Measurements from ENCODE around the gene CHCHD6. TPM values are rescaled to one million over a fixed set of nuclear protein-coding genes. Genes with fewer than 3 reads are reported as not detected.

The CHCHD6 gene
- total RNA-seq, 1 experiment from 2014 or later, result 36.3 TPM

DNA sequence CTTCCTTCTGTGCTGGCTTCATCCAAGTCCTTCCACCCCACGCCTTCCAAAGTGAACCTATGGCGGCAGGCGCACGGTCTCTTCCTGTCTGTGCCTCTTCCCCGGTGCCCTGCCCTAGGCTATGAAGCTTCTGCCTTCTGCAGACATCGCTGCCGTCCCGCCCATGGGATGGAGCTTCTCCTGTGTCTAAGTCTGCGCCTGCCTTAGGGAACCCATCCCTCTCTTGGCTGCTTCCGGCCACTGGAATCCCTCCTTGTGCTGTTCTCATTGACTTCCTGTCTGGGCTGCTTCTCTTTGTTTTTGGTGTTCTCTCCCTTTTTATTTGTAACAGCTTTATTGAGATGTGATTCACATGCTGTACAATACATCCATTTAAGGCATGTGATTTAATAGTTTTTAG is 17.2 kb downstream of the CHCHD6 start:
- Histone ChIP-seq H3K27ac (ENCODE audit: low read depth, low read length) (no peak overlapping the region), H3K9me3 (ENCODE audit: control insufficient read depth in 1 of 2, insufficient read depth in 1 of 2, low read depth in 1 of 2, low read length in 2 of 2) (0 out of 4 replicates have a peak, but pooled peaks cover 0 to 6% of the 10 kb centered on the region in 2 experiments), H3K4me1 (ENCODE audit: control insufficient read depth in 1 of 2, insufficient read depth in 2 of 2, low read length in 2 of 2) (no peaks in the 10 kb centered on the region), H4K20me1 (ENCODE audit: insufficient read depth) (no peaks in the 10 kb centered on the region), H3K4me3 (replicated peaks in 1 of 2; ENCODE audit: low read depth in 1 of 2, low read length in 2 of 2) (no peak overlapping the region), H2AFZ (ENCODE audit: low read depth, low read length, poor library complexity, severe bottlenecking) (no peak overlapping the region), H3K4me2 (ENCODE audit: low read length) (no peak overlapping the region), H3K36me3 (ENCODE audit: control insufficient read depth in 1 of 2, insufficient read depth in 2 of 2, low read length in 2 of 2) (no peaks in the 10 kb centered on the region), H3K9me2 (ENCODE audit: insufficient read depth) (no peaks in the 10 kb centered on the region), H3K79me2 (ENCODE audit: insufficient read depth, low read length) (peaks cover 45% of the 10 kb centered on the region), H3K9ac (ENCODE audit: low read length) (no peak overlapping the region), H3K27me3 (ENCODE audit: insufficient read depth, low read length) (no peaks in the 10 kb centered on the region)
- ATAC-seq, result no peak
- ChIA-PET POLR2A (no interaction called here), RAD21 (ENCODE audit: low non-redundant PET in 1 of 2, low total read pairs in 2 of 2, uncharacterized antibody in 2 of 2, unreplicated experiment in 2 of 2) (no interaction called here), CTCF (no interaction called here)
- intact Hi-C loops (cut with micrococcal nuclease), result no loop called here
- DNase-seq (ENCODE audit: low read depth, low spot score), result no peak
- BruUV-seq (replicated peaks), result no TSS peak
- TF ChIP-seq, protein P1, sequence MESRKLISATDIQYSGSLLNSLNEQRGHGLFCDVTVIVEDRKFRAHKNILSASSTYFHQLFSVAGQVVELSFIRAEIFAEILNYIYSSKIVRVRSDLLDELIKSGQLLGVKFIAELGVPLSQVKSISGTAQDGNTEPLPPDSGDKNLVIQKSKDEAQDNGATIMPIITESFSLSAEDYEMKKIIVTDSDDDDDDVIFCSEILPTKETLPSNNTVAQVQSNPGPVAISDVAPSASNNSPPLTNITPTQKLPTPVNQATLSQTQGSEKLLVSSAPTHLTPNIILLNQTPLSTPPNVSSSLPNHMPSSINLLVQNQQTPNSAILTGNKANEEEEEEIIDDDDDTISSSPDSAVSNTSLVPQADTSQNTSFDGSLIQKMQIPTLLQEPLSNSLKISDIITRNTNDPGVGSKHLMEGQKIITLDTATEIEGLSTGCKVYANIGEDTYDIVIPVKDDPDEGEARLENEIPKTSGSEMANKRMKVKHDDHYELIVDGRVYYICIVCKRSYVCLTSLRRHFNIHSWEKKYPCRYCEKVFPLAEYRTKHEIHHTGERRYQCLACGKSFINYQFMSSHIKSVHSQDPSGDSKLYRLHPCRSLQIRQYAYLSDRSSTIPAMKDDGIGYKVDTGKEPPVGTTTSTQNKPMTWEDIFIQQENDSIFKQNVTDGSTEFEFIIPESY (IDR thresholded peaks at IDR 0.05; ENCODE audit: extremely low read depth, insufficient replicate concordance, low read length), result no peak
- TF ChIP-seq EGR1 (IDR thresholded peaks at IDR 0.05; ENCODE audit: low read depth), result no peak
- TF ChIP-seq, protein P2, sequence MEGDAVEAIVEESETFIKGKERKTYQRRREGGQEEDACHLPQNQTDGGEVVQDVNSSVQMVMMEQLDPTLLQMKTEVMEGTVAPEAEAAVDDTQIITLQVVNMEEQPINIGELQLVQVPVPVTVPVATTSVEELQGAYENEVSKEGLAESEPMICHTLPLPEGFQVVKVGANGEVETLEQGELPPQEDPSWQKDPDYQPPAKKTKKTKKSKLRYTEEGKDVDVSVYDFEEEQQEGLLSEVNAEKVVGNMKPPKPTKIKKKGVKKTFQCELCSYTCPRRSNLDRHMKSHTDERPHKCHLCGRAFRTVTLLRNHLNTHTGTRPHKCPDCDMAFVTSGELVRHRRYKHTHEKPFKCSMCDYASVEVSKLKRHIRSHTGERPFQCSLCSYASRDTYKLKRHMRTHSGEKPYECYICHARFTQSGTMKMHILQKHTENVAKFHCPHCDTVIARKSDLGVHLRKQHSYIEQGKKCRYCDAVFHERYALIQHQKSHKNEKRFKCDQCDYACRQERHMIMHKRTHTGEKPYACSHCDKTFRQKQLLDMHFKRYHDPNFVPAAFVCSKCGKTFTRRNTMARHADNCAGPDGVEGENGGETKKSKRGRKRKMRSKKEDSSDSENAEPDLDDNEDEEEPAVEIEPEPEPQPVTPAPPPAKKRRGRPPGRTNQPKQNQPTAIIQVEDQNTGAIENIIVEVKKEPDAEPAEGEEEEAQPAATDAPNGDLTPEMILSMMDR (IDR thresholded peaks at IDR 0.05 in 2 of 3, conservative IDR thresholded peaks at IDR 0.05 in 1 of 3; ENCODE audit: borderline replicate concordance in 1 of 3, insufficient read depth in 1 of 3, low read depth in 2 of 3, low read length in 2 of 3), result no peak
- TF ChIP-seq RAD21 (IDR thresholded peaks at IDR 0.05; ENCODE audit: low read depth), result no peak
- no peak for TF ChIP-seq ZFX (IDR thresholded peaks at IDR 0.05)
- TF ChIP-seq ELF1 (IDR thresholded peaks at IDR 0.05; ENCODE audit: borderline replicate concordance, low read depth), result no peak
- TF ChIP-seq CEBPB (IDR thresholded peaks at IDR 0.05; ENCODE audit: low read depth), result no peak
- no peak for TF ChIP-seq TCF7L2 (IDR thresholded peaks at IDR 0.05; ENCODE audit: borderline replicate concordance, extremely low read depth, insufficient read depth, insufficient read length)
- no peak for TF ChIP-seq ZNF274 (IDR thresholded peaks at IDR 0.05; ENCODE audit: low read depth, low read length)
- TF ChIP-seq SRF (IDR thresholded peaks at IDR 0.05; ENCODE audit: low read depth), result no peak
- TF ChIP-seq, protein P3, sequence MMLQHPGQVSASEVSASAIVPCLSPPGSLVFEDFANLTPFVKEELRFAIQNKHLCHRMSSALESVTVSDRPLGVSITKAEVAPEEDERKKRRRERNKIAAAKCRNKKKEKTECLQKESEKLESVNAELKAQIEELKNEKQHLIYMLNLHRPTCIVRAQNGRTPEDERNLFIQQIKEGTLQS (IDR thresholded peaks at IDR 0.05), result no peak
- TF ChIP-seq EZH2 (IDR thresholded peaks at IDR 0.05), result no peak
- TF ChIP-seq, protein P4, sequence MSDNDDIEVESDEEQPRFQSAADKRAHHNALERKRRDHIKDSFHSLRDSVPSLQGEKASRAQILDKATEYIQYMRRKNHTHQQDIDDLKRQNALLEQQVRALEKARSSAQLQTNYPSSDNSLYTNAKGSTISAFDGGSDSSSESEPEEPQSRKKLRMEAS (IDR thresholded peaks at IDR 0.05), result no peak
- no peak for TF ChIP-seq YY1 (IDR thresholded peaks at IDR 0.05; ENCODE audit: extremely low read depth, insufficient replicate concordance, low read depth, low read length)
- no peak for TF ChIP-seq POLR2AphosphoS5 (IDR thresholded peaks at IDR 0.05; ENCODE audit: low read depth, low read length)
- TF ChIP-seq FOSL1 (IDR thresholded peaks at IDR 0.05; ENCODE audit: low read depth), result no peak
- no peak for TF ChIP-seq POLR2A (IDR thresholded peaks at IDR 0.05; ENCODE audit: borderline replicate concordance, extremely low read depth, insufficient read depth, insufficient read length)
- TF ChIP-seq CBX3 (IDR thresholded peaks at IDR 0.05; ENCODE audit: low read depth), result no peak
- TF ChIP-seq, protein P5, sequence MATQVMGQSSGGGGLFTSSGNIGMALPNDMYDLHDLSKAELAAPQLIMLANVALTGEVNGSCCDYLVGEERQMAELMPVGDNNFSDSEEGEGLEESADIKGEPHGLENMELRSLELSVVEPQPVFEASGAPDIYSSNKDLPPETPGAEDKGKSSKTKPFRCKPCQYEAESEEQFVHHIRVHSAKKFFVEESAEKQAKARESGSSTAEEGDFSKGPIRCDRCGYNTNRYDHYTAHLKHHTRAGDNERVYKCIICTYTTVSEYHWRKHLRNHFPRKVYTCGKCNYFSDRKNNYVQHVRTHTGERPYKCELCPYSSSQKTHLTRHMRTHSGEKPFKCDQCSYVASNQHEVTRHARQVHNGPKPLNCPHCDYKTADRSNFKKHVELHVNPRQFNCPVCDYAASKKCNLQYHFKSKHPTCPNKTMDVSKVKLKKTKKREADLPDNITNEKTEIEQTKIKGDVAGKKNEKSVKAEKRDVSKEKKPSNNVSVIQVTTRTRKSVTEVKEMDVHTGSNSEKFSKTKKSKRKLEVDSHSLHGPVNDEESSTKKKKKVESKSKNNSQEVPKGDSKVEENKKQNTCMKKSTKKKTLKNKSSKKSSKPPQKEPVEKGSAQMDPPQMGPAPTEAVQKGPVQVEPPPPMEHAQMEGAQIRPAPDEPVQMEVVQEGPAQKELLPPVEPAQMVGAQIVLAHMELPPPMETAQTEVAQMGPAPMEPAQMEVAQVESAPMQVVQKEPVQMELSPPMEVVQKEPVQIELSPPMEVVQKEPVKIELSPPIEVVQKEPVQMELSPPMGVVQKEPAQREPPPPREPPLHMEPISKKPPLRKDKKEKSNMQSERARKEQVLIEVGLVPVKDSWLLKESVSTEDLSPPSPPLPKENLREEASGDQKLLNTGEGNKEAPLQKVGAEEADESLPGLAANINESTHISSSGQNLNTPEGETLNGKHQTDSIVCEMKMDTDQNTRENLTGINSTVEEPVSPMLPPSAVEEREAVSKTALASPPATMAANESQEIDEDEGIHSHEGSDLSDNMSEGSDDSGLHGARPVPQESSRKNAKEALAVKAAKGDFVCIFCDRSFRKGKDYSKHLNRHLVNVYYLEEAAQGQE (IDR thresholded peaks at IDR 0.05; ENCODE audit: low read depth), result no peak
- TF ChIP-seq SP1 (IDR thresholded peaks at IDR 0.05; ENCODE audit: low read depth), result no peak

Data from HCT116 (cell line).